Parathyroid adenoma (tissue), 2 donors: ENCODE data around the gene MARCHF9.

Experiments used
- H2AFZ ChIP-seq: fragments of 300-600 bp; sonication (generic); one replicate; pipeline ENCODE4 v1.7.0; 2017; ENCODE audit warnings: antibody characterized with exemption, mild to moderate bottlenecking
- H3K27ac ChIP-seq: fragments of 300-600 bp; sonication (generic); one replicate; pipeline ENCODE4 v1.7.0; 2017
- H3K27me3 ChIP-seq: fragments of 300-600 bp; sonication (generic); one replicate; pipeline ENCODE4 v1.7.0; 2017; ENCODE audit warnings: low read length; ENCODE audit not compliant: control insufficient read depth, insufficient read depth
- H3K36me3 ChIP-seq: fragments of 300-600 bp; sonication (generic); one replicate; pipeline ENCODE4 v1.7.0; 2017; ENCODE audit warnings: low read length; ENCODE audit not compliant: control insufficient read depth, insufficient read depth
- H3K4me1 ChIP-seq: fragments of 300-600 bp; sonication (generic); one replicate; pipeline ENCODE4 v1.7.0; 2017; ENCODE audit warnings: control low read depth
- H3K4me2 ChIP-seq: fragments of 300-600 bp; sonication (generic); one replicate; pipeline ENCODE4 v1.7.0; 2017; ENCODE audit warnings: low read length
- H3K4me3 ChIP-seq: fragments of 300-600 bp; sonication (generic); one replicate; pipeline ENCODE4 v1.7.0; 2017; ENCODE audit warnings: low read depth, low read length
- H3K79me2 ChIP-seq: fragments of 300-600 bp; sonication (generic); one replicate; pipeline ENCODE4 v1.7.0; 2017; ENCODE audit warnings: control low read depth
- H3K9ac ChIP-seq: fragments of 300-600 bp; sonication (generic); one replicate; pipeline ENCODE4 v1.7.0; 2017; ENCODE audit warnings: mild to moderate bottlenecking
- H3K9me3 ChIP-seq: fragments of 300-600 bp; sonication (generic); one replicate; pipeline ENCODE4 v1.7.0; 2017; ENCODE audit warnings: low read length; ENCODE audit not compliant: control insufficient read depth
- TF ChIP-seq, protein P1 (sequence below): fragments of 300-600 bp; sonication (generic); IDR thresholded peaks from one replicate; pipeline ENCODE4 v1.7.0; 2017; ENCODE audit warnings: antibody characterized with exemption, mild to moderate bottlenecking
- donor health status: primary hyperparathyroidism.

The MARCHF9 gene

DNA sequence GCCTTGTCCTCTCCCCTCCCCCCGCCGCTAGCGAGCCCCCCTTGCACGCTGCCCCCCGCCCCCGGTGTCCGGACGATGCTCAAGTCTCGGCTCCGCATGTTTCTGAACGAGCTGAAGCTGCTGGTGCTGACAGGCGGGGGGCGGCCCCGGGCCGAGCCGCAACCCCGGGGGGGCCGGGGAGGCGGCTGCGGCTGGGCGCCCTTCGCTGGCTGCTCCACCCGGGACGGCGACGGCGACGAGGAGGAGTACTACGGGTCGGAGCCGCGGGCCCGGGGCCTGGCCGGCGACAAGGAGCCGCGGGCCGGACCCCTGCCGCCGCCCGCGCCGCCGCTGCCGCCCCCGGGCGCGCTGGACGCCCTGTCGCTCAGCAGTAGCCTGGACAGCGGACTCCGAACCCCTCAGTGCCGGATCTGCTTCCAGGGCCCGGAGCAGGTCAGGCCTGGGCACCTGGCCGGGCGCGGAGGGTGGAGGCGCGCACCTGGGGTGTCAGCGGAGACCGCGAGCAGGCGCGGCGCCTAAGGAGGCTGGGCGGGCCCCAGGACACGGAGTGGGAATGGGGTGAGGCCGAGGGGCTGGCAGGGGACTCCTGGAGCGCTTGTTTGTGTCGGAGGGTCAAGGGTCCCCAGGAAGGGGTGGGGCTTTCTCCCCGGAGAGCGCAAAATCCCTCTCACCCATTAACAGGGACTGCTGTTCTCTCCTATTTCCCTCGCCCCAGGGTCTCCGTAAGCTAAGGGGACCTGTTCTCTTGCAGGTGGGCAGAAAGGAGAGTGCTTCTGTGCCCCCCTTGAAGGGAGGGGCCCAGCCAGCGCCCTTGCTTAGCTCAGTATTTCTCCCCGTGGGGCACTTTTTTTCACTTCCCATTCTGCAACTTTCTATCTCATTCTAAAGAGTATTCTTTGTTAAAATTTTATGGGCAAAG lies 810 bp downstream of the MARCHF9 start:
- H3K4me3 ChIP-seq: peak overlapping the region; percentile 59
- peak overlapping the region; percentile 43 for H2AFZ ChIP-seq
- peaks cover 9% of the 10 kb centered on the region for H3K4me1 ChIP-seq
- H3K4me2 ChIP-seq: peak overlapping the region; percentile 77
- no peak overlapping the region for H3K27ac ChIP-seq
- H3K9ac ChIP-seq: no peak overlapping the region
- H3K36me3 ChIP-seq: no peaks in the 10 kb centered on the region
- TF ChIP-seq, protein P1, sequence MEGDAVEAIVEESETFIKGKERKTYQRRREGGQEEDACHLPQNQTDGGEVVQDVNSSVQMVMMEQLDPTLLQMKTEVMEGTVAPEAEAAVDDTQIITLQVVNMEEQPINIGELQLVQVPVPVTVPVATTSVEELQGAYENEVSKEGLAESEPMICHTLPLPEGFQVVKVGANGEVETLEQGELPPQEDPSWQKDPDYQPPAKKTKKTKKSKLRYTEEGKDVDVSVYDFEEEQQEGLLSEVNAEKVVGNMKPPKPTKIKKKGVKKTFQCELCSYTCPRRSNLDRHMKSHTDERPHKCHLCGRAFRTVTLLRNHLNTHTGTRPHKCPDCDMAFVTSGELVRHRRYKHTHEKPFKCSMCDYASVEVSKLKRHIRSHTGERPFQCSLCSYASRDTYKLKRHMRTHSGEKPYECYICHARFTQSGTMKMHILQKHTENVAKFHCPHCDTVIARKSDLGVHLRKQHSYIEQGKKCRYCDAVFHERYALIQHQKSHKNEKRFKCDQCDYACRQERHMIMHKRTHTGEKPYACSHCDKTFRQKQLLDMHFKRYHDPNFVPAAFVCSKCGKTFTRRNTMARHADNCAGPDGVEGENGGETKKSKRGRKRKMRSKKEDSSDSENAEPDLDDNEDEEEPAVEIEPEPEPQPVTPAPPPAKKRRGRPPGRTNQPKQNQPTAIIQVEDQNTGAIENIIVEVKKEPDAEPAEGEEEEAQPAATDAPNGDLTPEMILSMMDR: no peak
- no peaks in the 10 kb centered on the region for H3K27me3 ChIP-seq
- no peaks in the 10 kb centered on the region for H3K9me3 ChIP-seq
- peaks cover 5% of the 10 kb centered on the region for H3K79me2 ChIP-seq

DNA sequence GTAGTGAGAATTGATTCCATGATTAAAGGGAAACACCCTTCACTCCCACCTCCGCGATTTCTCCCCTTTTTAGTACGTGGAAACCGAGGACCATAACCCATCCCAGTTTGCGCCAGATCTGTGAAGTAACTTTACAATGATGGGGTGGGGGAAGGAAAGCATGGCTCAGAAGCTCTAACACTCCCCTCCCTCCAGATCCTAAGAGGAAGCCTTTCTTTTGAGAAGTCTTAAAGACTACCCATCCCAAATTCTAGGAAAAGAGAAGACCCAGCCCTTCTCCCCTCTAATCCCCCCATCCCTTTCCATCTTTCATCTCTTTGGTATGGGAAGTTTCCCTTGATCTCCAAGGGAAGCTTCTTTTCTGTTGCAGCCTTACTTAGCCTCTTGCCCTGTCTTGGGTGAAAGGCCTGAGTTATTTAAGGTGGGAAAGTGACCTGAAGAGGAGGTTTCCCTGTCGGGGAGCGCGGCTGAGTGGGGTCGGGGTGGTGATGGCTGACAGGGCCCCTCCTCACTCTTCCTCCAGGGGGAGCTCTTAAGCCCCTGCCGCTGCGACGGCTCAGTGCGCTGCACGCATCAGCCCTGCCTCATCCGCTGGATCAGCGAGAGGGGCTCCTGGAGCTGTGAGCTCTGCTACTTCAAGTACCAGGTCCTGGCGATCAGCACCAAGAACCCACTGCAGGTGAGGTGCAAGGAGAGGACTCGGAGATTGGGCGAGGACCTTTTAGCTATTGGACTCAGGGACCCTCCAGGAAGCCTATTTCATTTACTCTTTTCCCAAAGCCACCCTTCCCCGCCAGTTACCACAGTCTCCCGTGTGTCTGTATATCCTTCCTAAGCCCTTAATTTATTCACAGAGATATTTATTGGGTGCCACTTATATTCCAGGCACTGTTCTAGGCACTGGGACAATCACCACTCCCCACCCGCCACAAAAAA lies 1.8 kb downstream of the MARCHF9 start:
- Histone ChIP-seq H3K79me2 (peaks cover 5% of the 10 kb centered on the region), H3K27me3 (no peaks in the 10 kb centered on the region), H3K4me2 (no peak overlapping the region), H3K4me1 (peaks cover 5% of the 10 kb centered on the region), H3K4me3 (peak overlapping the region; percentile 59), H3K9me3 (no peaks in the 10 kb centered on the region), H3K36me3 (no peaks in the 10 kb centered on the region), H3K27ac (no peak overlapping the region), H3K9ac (no peak overlapping the region), H2AFZ (no peak overlapping the region)
- TF ChIP-seq, protein P1: no peak

DNA sequence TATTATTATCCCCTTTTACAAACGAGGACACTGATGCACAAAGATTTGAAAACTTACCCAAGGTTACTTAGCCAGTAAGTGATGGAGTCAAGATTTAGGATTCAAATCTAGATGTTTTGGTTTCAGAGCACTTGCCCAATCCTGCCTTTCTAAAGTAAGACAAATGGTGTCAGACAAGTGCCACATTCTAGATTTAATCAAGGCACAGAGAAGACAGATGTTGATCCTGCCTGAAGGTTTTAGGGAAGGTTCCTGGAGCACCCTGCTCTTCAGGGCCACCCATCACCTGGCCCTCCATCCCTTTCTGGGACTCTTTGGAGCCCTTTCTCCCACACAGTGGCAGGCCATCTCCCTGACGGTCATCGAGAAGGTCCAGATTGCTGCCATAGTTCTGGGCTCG lies 2.9 kb downstream of the MARCHF9 start:
- no peak overlapping the region for H3K9ac ChIP-seq
- H3K79me2 ChIP-seq: peaks cover 5% of the 10 kb centered on the region
- peaks cover 4% of the 10 kb centered on the region for H3K4me1 ChIP-seq
- H3K4me2 ChIP-seq: no peak overlapping the region
- H3K4me3 ChIP-seq: no peak overlapping the region
- TF ChIP-seq, protein P1: no peak
- no peak overlapping the region for H2AFZ ChIP-seq
- no peaks in the 10 kb centered on the region for H3K9me3 ChIP-seq
- no peaks in the 10 kb centered on the region for H3K27me3 ChIP-seq
- H3K36me3 ChIP-seq: no peaks in the 10 kb centered on the region
- H3K27ac ChIP-seq: no peak overlapping the region

DNA sequence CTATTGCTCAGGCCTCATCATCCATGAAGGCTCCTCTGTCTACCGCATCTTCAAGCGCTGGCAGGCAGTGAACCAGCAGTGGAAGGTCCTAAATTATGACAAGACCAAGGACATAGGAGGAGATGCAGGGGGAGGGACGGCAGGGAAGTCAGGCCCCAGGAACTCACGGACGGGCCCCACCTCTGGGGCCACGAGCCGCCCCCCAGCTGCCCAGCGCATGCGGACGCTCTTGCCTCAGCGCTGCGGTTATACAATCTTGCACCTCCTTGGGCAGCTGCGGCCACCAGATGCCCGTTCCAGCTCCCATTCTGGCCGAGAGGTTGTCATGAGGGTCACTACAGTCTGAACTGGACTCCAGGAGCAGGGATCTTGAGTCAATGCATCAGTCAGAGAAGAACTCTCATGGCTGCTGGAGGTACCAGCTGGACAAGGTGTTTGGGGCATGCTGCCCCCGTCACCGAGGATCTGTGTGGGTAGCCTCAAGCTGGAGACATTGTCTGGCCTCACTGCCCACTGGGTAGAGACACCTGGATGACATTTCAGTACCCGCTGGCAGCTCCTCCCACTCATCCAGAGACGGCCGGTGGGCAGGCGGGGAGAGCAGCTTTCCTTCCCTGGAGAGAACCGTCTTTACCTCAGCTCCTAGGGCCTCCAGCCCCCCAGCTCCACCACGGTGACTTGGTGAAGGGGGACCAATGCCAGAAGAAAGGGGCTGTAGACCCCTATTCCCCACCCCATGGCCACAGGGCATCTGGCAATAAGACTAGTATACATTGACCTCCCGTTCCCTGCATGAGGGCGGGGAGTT lies 3.9 kb downstream of the MARCHF9 start:
- TF ChIP-seq, protein P1: no peak
- Histone ChIP-seq H2AFZ (no peak overlapping the region), H3K4me3 (no peak overlapping the region), H3K27me3 (no peaks in the 10 kb centered on the region), H3K9ac (no peak overlapping the region), H3K27ac (no peak overlapping the region), H3K4me1 (no peaks in the 10 kb centered on the region), H3K36me3 (no peaks in the 10 kb centered on the region), H3K79me2 (peaks cover 5% of the 10 kb centered on the region), H3K4me2 (no peak overlapping the region), H3K9me3 (no peaks in the 10 kb centered on the region)
